ENCODE data around the gene TBCK. TPM values are rescaled to one million over a fixed set of nuclear protein-coding genes. Genes with fewer than 3 reads are reported as not detected.
A peak's percentile ranks its signal among the peaks of the same experiment; 100 is the strongest.

Gene TBCK
- total and polyA plus RNA-seq, 2 of the 8 experiments (the other 6 are each of a cell fraction or from before 2014, with no cell fraction given), result 10.2 to 18.7 TPM

DNA sequence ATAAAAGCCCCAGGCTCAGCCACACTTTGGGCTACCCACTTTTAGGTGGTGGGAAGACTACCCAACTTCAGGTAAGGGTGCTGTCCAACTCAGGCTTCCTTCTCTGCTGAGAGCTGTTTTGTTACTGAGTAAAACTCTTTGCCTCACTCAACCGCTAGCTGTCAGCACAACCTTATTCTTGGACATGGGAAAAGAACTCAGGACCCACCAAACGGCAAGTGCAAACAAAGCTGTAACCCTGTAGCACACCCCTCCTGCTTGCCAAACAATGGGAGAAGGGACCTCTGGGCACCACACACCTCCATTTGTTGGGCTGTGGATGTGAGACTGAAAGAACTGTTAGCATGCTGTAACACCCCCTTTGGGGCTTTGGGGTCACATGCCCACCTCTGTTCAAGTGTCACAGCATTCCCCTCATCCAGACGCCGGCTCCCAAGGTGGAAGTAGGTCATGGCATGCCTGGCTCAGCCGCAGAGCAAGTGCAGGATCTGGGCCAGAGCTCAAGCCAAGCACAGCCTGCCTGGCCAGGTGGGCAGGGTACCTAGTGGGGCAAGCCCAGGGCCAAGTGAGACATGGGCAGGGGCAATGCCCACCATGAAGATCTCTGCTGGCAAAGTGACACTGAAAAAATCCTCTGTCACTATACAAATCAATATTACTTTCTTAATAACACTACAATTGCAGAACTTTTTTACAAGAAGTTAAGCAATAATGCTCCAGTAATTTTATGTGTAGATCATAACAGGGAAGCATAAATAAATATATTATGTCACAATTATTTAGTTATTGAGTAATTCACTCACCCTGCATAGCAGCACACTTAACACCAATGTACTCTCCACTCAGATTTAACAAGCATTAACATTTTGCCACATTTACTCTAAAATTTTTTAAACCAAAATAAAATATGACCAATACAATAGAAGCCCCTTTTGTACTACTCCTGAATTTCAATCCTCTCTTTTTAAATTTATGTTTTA is 107.2 kb downstream of the TBCK start:
- Histone ChIP-seq H4K8ac (ENCODE audit: extremely low read depth, insufficient read depth, low read length) (no peak overlapping the region), H4K5ac (ENCODE audit: insufficient read length, low read depth, low read length) (peak overlapping the region; percentile 5), H3K18ac (ENCODE audit: extremely low read depth, low read length) (no peak overlapping the region), H3K79me1 (ENCODE audit: low read depth, low read length) (no peaks in the 10 kb centered on the region), H4K91ac (replicated peaks; ENCODE audit: insufficient read length, low read length) (no peak overlapping the region), H3K23ac (ENCODE audit: insufficient read length) (no peak overlapping the region), H3K79me2 (ENCODE audit: control insufficient read depth in 1 of 2, insufficient read depth in 2 of 2, low read length in 2 of 2) (no peaks in the 10 kb centered on the region), H3K56ac (replicated peaks; ENCODE audit: insufficient read length, low read depth, low read length) (no peak overlapping the region), H3K4me3 (ENCODE audit: extremely low read depth in 1 of 4, insufficient read depth in 2 of 4, low read depth in 3 of 4, low read length in 4 of 4) (no peak overlapping the region), H3K4me1 (replicated peaks in 1 of 4; ENCODE audit: control insufficient read depth in 3 of 4, insufficient read depth in 4 of 4, low read length in 3 of 4) (peaks cover 0 to 6% (median 0%) of the 10 kb centered on the region in 4 experiments; a peak in 3 of 7 replicates), H2BK12ac (ENCODE audit: low read depth, low read length) (no peak overlapping the region), H3K4ac (replicated peaks; ENCODE audit: insufficient read length, low read depth, low read length) (no peak overlapping the region), H2AK5ac (ENCODE audit: low read depth, low read length) (no peak overlapping the region), H3K27ac (ENCODE audit: low read depth, low read length) (no peak overlapping the region), H2BK15ac (ENCODE audit: low read length) (no peak overlapping the region), H2BK120ac (replicated peaks; ENCODE audit: low read depth, low read length) (no peak overlapping the region), H3K9ac (replicated peaks in 1 of 4; ENCODE audit: extremely low read depth in 1 of 4, low read depth in 3 of 4, low read length in 3 of 4) (no peak overlapping the region), H4K20me1 (replicated peaks in 1 of 2; ENCODE audit: control insufficient read depth in 1 of 2, insufficient read depth in 2 of 2, low read length in 2 of 2) (no peaks in the 10 kb centered on the region), H3K14ac (ENCODE audit: insufficient read length) (no peak overlapping the region), H2BK20ac (ENCODE audit: low read length) (no peak overlapping the region), H3K9me3 (ENCODE audit: insufficient read depth in 2 of 2, low read depth in 1 of 2, low read length in 1 of 2) (peaks cover 0 to 6% of the 10 kb centered on the region in 2 experiments; a peak in 1 of 4 replicates), H3K27me3 (replicated peaks in 1 of 4; ENCODE audit: control insufficient read depth in 3 of 4, extremely low read depth in 1 of 4, insufficient read depth in 3 of 4, low read length in 3 of 4) (no peaks in the 10 kb centered on the region), H2BK5ac (ENCODE audit: low read depth, low read length) (no peak overlapping the region), H3K36me3 (ENCODE audit: control insufficient read depth in 2 of 4, insufficient read depth in 4 of 4, low read length in 3 of 4) (no peaks in the 10 kb centered on the region), H2AFZ (ENCODE audit: low read length) (no peak overlapping the region), H3K23me2 (ENCODE audit: low read depth, low read length) (no peaks in the 10 kb centered on the region), H3K4me2 (ENCODE audit: insufficient read depth in 1 of 2, low read depth in 2 of 2, low read length in 2 of 2) (no peak overlapping the region)
- CTCF ChIA-PET (ENCODE audit: partially characterized antibody), result interaction anchor here (0.7 kb wide), 1 partner anchor 317 kb away, joined by 3 read pairs; no protein-coding TSS in a partner anchor
- POLR2A ChIA-PET (ENCODE audit: partially characterized antibody), result interaction anchor here (0.5 kb wide), 1 partner anchor 311 kb away, joined by 3 read pairs; no protein-coding TSS in a partner anchor
- no peak for FAIRE-seq
- WGBS, 2 experiments (ENCODE audit: extremely low coverage in 1 of 2, insufficient coverage in 1 of 2, insufficient read length in 1 of 2, insufficient replicate concordance in 2 of 2, low coverage in 1 of 2, low lambda C conversion rate in 2 of 2, missing lambda C conversion rate in 1 of 2), result 95% methylated on average over 5 of the region's 5 CpGs; no CpG with 5 or more reads in 1 of the 2 experiments
- no peak for DNase-seq (ENCODE audit: low read depth in 1 of 2, low spot score in 2 of 2)
- TF ChIP-seq EGR1 (IDR thresholded peaks at IDR 0.05; ENCODE audit: borderline replicate concordance, low read depth, low read length) (no peak), RBBP5 (IDR thresholded peaks at IDR 0.05; ENCODE audit: borderline replicate concordance, low read depth, low read length) (no peak), SIRT6 (IDR thresholded peaks at IDR 0.05; ENCODE audit: low read length) (no peak), BCL11A (IDR thresholded peaks at IDR 0.05; ENCODE audit: low read depth in 2 of 2, low read length in 2 of 2) (no peak), TAF7 (optimal IDR thresholded peaks at IDR 0.05; ENCODE audit: borderline replicate concordance, low read depth, low read length) (no peak), FOSL1 (IDR thresholded peaks at IDR 0.05; ENCODE audit: insufficient read depth, low read depth, low read length) (no peak), SIN3A (conservative IDR thresholded peaks at IDR 0.05 in 1 of 2, IDR thresholded peaks at IDR 0.05 in 1 of 2; ENCODE audit: low read depth in 1 of 2, low read length in 2 of 2) (no peak)
- TF ChIP-seq, protein P1, sequence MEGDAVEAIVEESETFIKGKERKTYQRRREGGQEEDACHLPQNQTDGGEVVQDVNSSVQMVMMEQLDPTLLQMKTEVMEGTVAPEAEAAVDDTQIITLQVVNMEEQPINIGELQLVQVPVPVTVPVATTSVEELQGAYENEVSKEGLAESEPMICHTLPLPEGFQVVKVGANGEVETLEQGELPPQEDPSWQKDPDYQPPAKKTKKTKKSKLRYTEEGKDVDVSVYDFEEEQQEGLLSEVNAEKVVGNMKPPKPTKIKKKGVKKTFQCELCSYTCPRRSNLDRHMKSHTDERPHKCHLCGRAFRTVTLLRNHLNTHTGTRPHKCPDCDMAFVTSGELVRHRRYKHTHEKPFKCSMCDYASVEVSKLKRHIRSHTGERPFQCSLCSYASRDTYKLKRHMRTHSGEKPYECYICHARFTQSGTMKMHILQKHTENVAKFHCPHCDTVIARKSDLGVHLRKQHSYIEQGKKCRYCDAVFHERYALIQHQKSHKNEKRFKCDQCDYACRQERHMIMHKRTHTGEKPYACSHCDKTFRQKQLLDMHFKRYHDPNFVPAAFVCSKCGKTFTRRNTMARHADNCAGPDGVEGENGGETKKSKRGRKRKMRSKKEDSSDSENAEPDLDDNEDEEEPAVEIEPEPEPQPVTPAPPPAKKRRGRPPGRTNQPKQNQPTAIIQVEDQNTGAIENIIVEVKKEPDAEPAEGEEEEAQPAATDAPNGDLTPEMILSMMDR (IDR thresholded peaks at IDR 0.05; ENCODE audit: control extremely low read depth in 1 of 3, insufficient read depth in 1 of 3, low read depth in 1 of 3, low read length in 3 of 3), result peak in 2 of 3 experiments; percentile 16 to 21; a peak in 1 of 4 replicates
